HepG2 (cell line): Measurements from ENCODE around the gene COQ7. TPM values are rescaled to one million over a fixed set of nuclear protein-coding genes. Genes with fewer than 3 reads are reported as not detected.

Source experiments
- ATAD3A ChIP-seq: sonication (generic); formaldehyde crosslinking; IDR thresholded peaks from 2 replicates; pipeline ENCODE4 v1.4.0; 2020; ENCODE audit warnings: missing genetic modification reagents
- ATF2 ChIP-seq: sonication (generic); formaldehyde crosslinking; IDR thresholded peaks from 2 replicates; pipeline ENCODE4 v1.4.0; 2020; ENCODE audit warnings: missing genetic modification reagents
- CREB3 ChIP-seq: sonication (generic); formaldehyde crosslinking; IDR thresholded peaks from 2 replicates; pipeline ENCODE4 v1.5.0; 2020; ENCODE audit warnings: missing genetic modification reagents
- CTCF ChIP-seq: sonication (generic); formaldehyde crosslinking; IDR thresholded peaks from 2 replicates; pipeline ENCODE4 v1.5.0; 2020; ENCODE audit warnings: mild to moderate bottlenecking, missing genetic modification reagents, moderate library complexity
- KAT8 ChIP-seq: IDR thresholded peaks from 2 replicates; pipeline ENCODE4 v1.6.1; 2016; ENCODE audit warnings: missing genetic modification reagents, missing compliant biosample characterization
- MTERF4 ChIP-seq: sonication (generic); formaldehyde crosslinking; IDR thresholded peaks from 2 replicates; pipeline ENCODE4 v1.8.0; 2023; ENCODE audit warnings: mild to moderate bottlenecking, missing genetic modification reagents
- MXD4 ChIP-seq: IDR thresholded peaks from 2 replicates; pipeline ENCODE4 v1.6.1; 2016; ENCODE audit warnings: mild to moderate bottlenecking, missing biosample characterization, missing genetic modification reagents
- PAWR ChIP-seq: sonication (generic); formaldehyde crosslinking; IDR thresholded peaks from 2 replicates; pipeline ENCODE4 v1.4.0; 2020; ENCODE audit warnings: missing genetic modification reagents, mild to moderate bottlenecking, borderline replicate concordance
- REL ChIP-seq: sonication (generic); formaldehyde crosslinking; conservative IDR thresholded peaks from 2 replicates; pipeline ENCODE4 v1.8.0; 2022; ENCODE audit warnings: mild to moderate bottlenecking, missing genetic modification reagents, moderate library complexity
- SNAPC5 ChIP-seq: sonication (generic); formaldehyde crosslinking; IDR thresholded peaks from 2 replicates; pipeline ENCODE4 v1.8.1; 2023; ENCODE audit warnings: mild to moderate bottlenecking, missing genetic modification reagents, borderline replicate concordance
- ZKSCAN5 ChIP-seq: sonication (generic); formaldehyde crosslinking; IDR thresholded peaks from 2 replicates; pipeline ENCODE4 v1.5.1; 2020; ENCODE audit warnings: mild to moderate bottlenecking, missing genetic modification reagents
- ZNF20 ChIP-seq: sonication (generic); formaldehyde crosslinking; IDR thresholded peaks from 2 replicates; pipeline ENCODE4 v1.4.0; 2020; ENCODE audit warnings: mild to moderate bottlenecking, moderate library complexity, missing genetic modification reagents
- ZNF704 ChIP-seq: sonication (generic); formaldehyde crosslinking; IDR thresholded peaks from 2 replicates; pipeline ENCODE4 v1.8.1; 2023; ENCODE audit warnings: mild to moderate bottlenecking, inconsistent platforms, moderate library complexity, missing genetic modification reagents, borderline replicate concordance
- ZNF737 ChIP-seq: sonication (generic); formaldehyde crosslinking; IDR thresholded peaks from 2 replicates; pipeline ENCODE4 v1.5.0; 2020; ENCODE audit warnings: missing genetic modification reagents, mild to moderate bottlenecking, borderline replicate concordance
- ZNF749 ChIP-seq: sonication (generic); formaldehyde crosslinking; IDR thresholded peaks from 2 replicates; pipeline ENCODE4 v1.8.0; 2022; ENCODE audit warnings: mild to moderate bottlenecking, missing genetic modification reagents, moderate library complexity, borderline replicate concordance
- polyA plus RNA-seq, 8 experiments: library from polyadenylated mRNA; depleted of rRNA in 3 of 8; stranded (reverse) in 7 of 8; unstranded in 1 of 8; fragments of >200 nt; fragmentation: Illumina TruSeq in 4 of 8; extraction: Trizol in 4 of 8; gene quantifications; 2 replicates each; pipeline versions ENCODE4 v1.2.1 to v1.2.3, GENCODE V29; 2011 to 2016; ENCODE audit warnings: low read depth in 4 of 8, missing spikeins in 1 of 8, mixed read lengths in 1 of 8; ENCODE audit not compliant: insufficient read depth in 1 of 8
- total RNA-seq, 5 experiments: library from RNA; depleted of rRNA; stranded (reverse); fragments of >200 nt; fragmentation: Illumina TruSeq; extraction: Trizol; gene quantifications; 2 replicates each; pipeline ENCODE4 v1.2.3, GENCODE V29; 2016; ENCODE audit warnings: low read depth in 1 of 5

Gene COQ7
- total and polyA plus RNA-seq, 2 of the 13 experiments (the other 11 are each of a cell fraction or from before 2014, with no cell fraction given) = 20.1 to 45.7 TPM

GRCh38 chr16:19114359-19115147, 47.1 kb downstream of the COQ7 start (continued):
- 0 out of 2 replicates have a peak, but pooled peaks have one; percentile 56 for TF ChIP-seq ZNF737 (CRISPR knock-in tag)
- TF ChIP-seq SNAPC5 (CRISPR knock-in tag) = 0 out of 2 replicates have a peak, but pooled peaks have one; percentile 66
- no peak for TF ChIP-seq MXD4 (CRISPR knock-in tag)
- no peak for TF ChIP-seq ZKSCAN5 (CRISPR knock-in tag)
- TF ChIP-seq ZNF749 (CRISPR knock-in tag) = 0 out of 2 replicates have a peak, but pooled peaks have one; percentile 68
- no peak for TF ChIP-seq CTCF (CRISPR knock-in tag)
- peak; percentile 82; the same call in 1 of the 2 replicates for TF ChIP-seq REL (CRISPR knock-in tag)
- no peak for TF ChIP-seq ZNF20
- no peak for TF ChIP-seq ZNF704 (CRISPR knock-in tag)
- no peak for TF ChIP-seq KAT8 (CRISPR knock-in tag)
- no peak for TF ChIP-seq CREB3 (CRISPR knock-in tag)
- TF ChIP-seq MTERF4 = peak; percentile 70; the same call in 1 of the 2 replicates
- TF ChIP-seq ATF2 (CRISPR knock-in tag) = 0 out of 2 replicates have a peak, but pooled peaks have one; percentile 27
- TF ChIP-seq PAWR = no peak
- TF ChIP-seq ATAD3A (CRISPR knock-in tag) = no peak
